ENCODE data around the gene ADAMTS17.
"Not testable (repeated sequence)": the region's sequence is repeated elsewhere in the genome, so short reads cannot be mapped to it uniquely, and the experiment has no call there.

Gene ADAMTS17

DNA sequence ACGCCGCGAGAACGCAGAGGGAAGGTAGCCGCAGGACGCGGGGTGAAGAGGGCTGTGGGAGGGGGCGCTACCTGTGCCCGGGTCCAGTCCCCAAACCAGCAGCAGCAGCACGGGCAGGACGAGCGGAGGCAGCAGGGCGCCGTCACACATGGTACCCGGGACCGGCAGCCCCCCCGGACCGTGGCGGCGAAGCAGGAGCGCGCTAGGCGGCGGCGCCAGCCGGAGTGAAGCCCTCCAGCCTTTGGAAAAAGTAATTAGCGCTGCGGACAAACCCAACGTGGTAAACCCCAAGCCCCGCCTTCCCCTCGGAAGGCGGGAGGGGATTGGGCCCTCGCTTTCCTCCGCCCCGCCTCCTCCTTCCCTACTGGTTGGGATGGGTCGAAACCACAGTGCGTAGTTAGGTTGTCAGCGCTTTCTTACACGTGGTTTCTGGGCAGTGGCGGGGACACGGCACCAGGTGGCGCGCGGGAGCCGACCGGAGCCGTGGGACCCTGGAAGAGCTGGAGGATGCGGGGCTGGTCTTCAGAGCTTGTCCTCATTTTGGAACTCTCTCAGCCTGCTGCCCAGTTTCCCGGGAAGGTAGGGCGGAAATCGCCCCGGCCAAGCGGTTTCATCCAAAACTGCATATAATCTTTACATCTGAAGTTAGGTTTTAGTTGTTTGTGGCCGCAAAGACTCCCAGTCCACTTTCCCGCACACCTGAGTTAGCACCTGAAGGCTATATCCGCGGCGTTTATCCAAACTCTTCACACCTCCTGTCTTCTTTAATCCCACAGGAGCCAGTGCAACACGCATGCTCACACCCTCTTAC, at the start of gene ADAMTS17:
TSS of gene ADAMTS17 (minus strand) at position 226 of the 811 bp plus-strand sequence. CDS start at position 150, 76 bp downstream.
- peak; percentile 95 to 96 for DNase-seq

DNA sequence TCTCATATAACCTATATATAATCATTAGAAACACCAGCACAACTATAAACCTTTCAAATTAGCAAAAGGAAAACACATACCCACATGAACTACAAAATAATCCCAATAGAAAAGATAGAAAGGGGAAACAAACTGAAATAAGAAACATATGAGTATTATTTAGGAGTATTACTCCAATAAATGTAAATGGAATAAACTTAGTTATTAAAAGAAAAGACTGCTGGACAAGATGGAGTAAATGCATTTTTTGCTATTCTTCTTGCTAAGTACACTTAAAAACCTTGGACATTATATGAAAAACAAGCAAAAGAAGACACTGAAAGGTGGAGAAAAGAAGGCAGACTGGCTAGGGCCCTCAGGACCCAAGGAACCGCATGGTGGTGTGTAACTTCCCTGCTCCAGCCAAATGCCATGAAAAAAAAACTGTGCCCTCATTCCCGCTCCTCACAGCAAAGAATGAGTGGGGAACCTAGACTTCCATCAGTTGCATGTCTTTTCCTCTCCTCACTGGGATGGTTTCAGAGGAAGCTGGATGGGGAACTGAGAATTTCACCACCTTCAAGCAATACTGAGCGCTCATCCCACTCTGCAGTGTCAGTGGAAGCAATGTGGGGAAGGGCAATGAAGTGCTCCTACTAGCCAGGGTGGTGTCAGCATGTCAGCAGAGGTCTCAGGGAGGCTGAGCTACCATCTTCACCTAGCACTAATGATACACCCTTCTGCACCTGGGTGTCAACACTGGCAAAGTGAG, 43.7 kb upstream of the ADAMTS17 start:
- DNase-seq: no peak

- no peak for DNase-seq
Observed at GRCh38 chr15:100384108-100384410, 42.3 kb upstream of the ADAMTS17 start.

DNA sequence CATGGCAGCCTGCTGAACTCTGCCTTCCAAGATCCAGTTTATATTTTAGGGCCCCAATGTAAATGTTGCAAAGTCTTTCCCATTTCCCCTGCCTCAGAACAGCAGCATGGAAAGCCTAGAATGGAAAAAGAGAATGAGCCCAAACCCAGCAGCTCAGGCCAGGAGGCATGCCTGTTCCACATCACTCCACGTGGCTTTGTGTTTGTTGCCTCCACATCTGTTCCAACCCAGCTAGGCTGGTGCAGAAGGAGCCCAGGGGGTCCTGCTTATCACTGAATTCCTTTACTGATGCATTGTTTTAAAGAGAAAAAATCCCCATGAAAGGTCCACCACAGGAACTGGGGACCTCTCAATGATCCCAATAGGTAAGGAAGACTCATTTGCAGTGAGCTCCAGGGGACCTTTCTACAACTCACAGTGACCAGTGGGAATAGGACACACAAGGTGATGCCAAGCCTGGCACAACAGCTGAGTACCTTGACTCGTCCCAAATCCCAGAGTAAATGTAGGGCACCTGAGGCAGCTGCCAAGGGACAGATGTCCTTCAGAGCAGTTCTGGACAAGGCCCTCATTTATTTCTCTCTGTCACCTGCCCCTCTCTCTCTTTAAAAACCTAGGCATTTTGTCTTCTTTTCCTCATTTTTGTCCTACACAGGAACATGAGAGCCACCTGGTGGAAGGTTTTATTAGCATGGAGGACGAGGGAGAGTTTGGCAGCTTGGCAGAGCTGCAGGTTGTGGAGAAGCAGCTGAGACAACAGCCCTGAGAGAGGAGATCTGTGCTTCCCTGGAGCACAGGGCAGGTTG, 41.7 kb upstream of the ADAMTS17 start:
- DNase-seq: peak; percentile 6 to 49

DNA sequence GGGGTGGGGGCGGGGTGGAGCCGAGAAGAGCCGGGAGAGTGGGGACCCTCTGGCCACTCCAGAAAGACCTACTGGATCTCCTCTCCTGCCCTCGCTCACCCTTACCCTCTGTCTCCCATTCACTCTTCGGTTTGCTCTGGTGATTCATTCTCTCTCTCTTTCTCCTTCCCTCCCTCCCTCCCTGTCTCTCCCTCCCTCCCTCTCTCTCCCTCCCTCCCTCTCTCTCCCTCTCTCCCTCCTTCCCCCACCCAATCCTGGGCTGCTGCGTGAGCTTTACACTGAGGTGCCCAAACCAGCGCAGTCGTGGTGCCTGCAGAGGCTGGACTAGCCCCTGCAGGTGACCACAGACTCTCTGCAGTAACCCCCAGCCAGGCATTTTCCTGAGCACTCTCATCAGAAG, 32.2 kb upstream of the ADAMTS17 start:
- no peak for DNase-seq

DNA sequence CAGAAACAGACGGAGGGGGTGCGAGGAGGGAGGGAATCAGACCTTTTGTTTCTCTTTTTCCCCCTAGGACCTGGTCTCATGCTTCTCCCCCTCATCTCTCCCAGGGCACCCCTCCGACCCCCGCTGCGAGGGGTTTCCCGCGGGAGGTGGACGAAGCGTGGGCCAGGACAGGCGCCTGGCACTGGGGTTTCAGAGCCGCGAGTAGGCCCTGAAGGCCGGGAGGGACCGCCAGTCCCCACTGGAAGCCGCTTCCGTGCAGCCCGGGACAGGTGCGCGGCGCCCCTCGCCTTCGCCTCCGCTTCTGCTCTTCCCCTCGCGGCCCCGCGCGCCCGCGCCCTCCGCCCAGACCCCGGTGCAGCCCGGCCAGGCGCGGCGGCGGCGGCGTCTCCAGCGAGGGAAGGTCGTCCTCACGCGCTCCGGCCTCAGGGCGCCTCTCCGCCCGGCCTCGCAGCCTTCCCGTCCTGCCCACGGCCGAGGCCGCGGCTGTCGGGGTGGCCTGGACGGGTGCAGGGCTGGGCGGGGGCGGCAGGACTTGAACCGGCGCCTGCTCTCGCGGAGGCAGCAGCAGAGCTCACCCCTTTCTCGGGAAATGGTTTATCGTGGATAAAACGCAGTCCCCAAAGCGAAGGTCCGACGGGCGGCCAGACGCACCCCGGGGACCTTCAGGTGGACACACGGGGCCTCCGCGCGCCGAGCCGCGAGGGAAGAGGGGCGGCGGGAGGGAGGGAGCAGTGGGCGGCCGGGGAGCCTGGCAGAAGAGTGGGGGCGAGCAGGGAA, 31.5 kb upstream of the ADAMTS17 start:
- DNase-seq: no peak

- no peak for DNase-seq
Observed at GRCh38 chr15:100372739-100373119, 31.0 kb upstream of the ADAMTS17 start.

GRCh38 chr15:100355342-100355741, 13.6 kb upstream of the ADAMTS17 start:
- no peak for DNase-seq

DNA sequence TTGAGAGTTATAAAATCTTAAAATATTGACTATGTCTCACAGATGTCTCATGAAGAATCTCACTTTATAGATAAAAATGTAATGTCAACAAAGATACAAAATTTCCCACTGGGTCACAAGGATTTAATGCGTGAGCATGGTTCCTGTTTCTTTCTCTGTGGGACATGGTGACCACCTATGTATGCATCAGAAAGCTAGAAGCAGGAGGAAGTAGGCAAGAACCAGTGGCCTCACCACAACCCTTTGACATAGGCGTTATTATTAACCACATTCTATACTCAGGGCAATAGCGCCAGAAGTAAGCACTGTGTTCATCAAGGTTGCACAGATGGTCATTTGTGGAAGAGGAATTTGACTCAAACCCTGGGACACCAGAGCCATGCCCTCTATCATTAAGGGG, 11.7 kb upstream of the ADAMTS17 start:
- peak in 1 of 2 donors; percentile 18 for DNase-seq

DNA sequence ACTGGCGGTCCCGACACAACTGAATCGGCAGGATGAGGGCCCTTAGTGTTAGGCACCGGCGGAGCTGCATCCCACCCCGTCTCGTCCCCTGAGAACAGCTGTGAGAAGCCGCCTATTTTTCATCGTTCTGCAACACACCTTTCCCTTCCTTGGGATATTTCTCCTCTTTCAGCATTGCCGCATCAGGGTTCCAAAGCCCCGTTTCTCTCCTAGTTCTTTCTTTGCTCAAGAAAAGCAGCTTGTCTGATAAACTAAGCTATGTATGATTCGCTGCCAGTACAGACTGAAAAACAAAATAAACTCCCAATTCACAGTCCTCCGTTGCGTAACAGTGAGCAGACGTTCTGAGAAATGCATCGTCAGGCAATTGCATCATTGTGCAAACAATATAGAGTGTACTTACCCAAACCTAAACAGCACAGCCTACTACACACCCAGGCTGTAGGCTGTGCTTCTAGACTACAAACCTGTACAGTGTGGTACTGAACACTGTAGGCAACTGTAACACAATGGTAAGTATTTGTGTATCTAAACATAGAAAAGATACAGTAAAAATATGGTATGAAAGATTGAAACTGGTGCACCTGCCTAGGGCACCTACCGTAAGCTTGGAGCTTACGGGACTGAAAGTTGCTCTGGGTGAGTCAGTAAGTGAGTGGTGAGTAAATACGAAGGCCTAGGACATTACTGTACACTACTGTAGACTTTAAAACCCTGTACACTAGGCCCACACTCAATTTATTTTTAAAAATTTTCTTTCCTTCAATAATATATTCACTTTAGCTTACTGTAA, 8.9 kb upstream of the ADAMTS17 start:
- peak in 1 of 2 donors; percentile 34 for DNase-seq

DNA sequence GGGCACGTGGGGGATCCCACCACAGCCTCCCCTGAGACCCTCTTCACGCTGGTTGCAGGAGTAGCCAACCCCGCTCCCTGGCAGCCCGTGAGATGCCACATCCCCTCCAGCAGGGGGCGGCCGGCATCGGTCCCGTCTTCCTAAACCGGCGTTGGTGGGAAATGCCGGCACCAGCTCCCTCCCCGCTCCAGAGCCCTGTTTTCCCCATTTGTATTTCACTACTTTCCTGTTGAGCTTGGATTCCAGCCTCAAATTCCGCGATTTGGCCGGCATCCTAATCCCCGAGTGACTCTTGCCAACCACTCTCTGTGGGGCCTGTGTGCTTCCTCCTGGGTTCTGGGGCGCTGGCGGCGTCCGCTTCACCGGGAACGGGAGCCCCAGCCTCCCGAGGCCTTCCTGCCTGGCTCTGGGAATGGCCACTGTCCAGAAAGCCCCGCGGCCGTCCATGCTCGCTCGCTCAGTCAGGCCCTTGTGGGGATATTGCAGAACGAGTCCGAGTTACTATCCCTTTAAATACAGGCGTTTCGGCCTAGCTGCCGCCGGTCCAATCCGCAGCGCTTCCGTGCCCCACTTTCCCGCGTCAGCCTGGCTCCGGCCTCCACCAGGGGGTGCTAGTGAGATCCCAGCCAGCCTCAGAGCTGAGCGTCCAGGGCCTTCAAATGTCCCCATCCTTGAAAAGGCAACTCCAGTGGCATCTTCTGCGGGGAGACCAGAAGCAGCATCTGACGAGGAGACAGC, 8.1 kb upstream of the ADAMTS17 start:
- peak; percentile 86 to 89 for DNase-seq

DNA sequence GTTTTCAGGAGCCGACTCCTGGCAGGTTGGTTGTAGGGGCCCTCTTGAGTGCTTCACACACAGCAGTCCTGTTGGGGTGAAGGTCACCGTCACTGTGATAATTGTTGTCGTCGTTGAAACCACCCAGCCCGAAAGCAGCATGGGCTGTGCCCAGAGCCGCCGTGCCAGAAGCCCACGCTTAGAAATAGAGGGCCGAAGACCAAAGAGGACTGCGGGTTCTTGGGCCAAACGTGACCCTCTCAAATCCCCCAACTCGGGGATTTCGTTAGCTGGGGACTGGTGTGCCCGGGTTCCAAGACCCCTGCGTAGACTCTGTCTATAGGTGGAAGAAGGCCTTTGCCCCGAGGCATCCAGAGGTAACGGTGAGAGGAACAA, 7.5 kb upstream of the ADAMTS17 start:
- no peak for DNase-seq

DNA sequence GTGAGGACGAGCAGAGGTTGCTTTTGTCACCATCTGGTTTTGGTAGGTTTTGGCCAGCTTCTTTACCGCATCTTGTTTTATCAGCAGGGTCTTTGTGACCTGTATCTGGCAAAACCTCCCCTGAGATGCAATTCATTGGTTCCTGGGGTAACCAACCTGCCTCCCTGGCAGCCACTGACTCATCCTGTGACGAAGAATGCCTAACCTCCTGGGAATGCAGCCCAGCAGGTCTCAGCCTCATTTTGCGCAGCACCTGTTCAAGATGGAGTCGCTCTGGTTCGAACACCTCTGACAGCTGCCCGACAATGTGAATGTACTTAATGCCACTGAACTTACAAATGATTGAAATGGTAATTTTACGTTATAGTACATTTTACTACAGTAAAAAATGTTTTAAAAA, 6.8 kb upstream of the ADAMTS17 start:
- DNase-seq: no peak

DNA sequence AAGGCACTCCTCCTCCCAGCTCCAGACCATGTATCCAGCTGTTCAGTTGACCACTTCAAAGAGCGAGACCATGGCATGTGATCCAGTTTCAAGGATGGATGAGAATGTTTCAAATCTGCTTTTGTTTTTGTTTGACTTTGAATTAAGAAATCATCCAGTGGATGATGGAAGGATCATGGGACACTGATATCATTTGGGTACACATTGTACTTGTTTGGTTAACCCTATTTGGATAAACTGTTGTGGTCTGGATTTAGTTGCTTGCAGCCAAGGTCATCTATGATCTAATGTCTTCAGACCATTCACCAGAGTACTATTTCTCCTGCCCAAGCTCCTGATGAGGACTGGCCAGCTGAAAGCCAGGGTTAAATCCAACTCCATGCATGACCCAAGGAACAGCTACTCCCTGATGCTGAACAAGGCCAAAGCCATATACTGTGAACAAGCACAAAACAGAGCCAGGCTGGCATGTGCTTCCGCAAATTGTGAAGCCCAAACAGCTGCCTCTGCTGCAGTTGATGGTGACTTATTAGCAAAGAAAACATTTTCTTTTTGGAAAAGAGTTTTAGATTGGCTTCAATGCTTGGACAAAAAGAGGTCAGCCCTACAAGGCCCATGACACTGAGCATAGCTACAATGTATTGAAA, 5.2 kb upstream of the ADAMTS17 start:
- DNase-seq: no peak

DNA sequence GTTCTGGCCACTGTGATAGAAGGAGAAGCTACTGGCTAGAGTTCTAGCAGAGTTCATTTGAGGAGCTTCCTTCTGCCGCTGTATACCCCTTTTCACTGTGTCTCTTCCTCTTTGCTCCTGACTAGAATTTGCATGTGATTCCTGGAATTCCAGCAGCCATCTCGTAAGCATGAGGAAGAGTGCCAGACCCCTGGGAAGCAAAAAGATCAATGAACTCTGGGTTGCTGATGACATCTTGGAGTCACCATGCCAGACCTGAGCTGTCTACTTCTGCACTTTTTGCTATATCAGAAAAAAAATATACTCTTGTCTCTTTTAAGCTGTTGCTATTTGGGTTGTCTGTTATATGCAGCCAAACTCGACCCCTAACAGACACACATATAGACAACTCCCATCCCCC, 3.7 kb upstream of the ADAMTS17 start:
- DNase-seq: no peak

DNA sequence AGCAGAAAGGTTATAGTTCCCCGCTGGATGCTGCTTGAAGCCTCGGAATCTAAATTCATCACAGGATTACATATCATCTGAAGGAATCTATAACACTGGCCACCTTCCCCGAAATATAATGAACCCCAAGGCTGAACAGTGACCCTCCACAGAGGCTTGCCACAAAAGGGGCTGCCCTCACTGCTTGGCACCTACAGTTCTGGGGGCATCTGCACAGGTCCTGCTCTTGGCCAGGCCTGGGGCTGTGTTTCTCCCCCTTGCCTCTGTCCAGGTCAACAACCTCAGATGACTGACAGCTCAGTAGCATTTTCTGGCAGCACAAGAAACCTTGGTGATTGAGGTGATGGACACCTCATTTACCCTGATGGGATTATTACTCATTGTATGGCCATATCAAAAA, 1.5 kb upstream of the ADAMTS17 start:
- DNase-seq: no peak

- peak in 1 of 2 donors; percentile 16 for DNase-seq
Observed at GRCh38 chr15:100341239-100341749, 481 bp downstream of the ADAMTS17 start.

GRCh38 chr15:100340721-100341238, 995 bp downstream of the ADAMTS17 start:
- no peak for DNase-seq

DNA sequence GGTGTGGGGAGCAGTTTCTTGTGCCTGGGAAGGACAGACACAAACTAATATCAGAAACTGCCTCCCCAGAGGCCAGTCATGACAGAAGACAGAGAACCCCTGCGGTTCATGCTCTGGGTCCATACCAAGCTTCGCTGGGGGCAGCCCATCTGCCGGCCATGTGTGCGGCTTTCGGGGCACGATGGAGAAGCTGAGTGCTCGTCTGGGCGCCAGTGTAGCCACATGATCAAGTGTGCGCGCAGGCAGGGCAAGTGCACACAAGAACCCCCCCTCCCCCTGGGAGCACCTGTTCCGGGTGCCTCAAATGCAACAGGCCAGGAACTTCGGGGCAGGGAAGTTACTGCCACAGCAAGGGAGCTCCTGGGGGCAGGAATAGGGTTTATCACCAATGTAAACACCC, 1.8 kb downstream of the ADAMTS17 start:
- DNase-seq: no peak

DNA sequence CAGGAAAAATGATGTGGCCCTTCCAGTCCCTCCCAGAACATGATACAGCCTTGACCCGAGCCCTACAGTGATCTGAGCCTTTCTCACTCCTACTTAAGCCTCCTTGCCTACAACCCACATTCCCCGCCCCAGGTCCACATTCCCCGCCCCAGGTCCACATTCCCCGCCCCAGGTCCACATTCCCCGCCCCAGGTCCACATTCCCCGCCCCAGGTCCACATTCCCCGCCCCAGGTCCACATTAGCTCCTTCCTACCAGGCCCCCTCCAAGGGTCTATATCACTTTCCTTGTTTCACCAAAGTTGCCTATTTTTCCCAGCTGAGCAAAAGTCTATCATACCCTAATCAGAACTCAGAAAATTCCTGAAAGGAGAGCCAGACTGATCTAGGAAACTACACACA, 2.3 kb downstream of the ADAMTS17 start:
- not testable (repeated sequence) for DNase-seq

Data from CD4-positive, alpha-beta T cell treated with Interleukin-1 beta for 1 hour (primary cell).